ENCODE data around the gene HK1. TPM values are rescaled to one million over a fixed set of nuclear protein-coding genes. Genes with fewer than 3 reads are reported as not detected.

The HK1 gene
- total and polyA plus RNA-seq, 2 of the 13 experiments (the other 11 are each of a cell fraction or from before 2014, with no cell fraction given) = 0.29 to 1.5 TPM

DNA sequence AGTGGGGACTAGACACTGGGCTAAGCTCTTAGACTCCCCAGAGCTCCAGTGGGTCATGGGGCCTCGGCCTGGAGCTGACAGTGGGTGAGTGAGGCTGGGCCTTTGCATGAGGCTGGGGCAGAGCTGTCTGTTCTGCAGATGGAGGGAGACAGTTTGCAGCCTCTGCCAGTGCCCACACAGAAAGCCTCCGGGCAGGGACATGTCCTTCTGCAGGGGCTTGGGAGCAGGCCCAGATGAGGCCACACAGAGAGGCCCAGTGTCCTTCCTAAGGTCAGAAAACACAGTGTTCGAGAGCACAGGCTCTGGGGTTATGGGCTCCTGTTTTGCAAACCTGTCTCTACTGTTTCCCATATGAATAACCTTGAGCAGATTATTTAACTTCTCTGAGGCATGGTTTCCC lies 25.1 kb upstream of the HK1 start (continued):
- TF ChIP-seq, protein P1, sequence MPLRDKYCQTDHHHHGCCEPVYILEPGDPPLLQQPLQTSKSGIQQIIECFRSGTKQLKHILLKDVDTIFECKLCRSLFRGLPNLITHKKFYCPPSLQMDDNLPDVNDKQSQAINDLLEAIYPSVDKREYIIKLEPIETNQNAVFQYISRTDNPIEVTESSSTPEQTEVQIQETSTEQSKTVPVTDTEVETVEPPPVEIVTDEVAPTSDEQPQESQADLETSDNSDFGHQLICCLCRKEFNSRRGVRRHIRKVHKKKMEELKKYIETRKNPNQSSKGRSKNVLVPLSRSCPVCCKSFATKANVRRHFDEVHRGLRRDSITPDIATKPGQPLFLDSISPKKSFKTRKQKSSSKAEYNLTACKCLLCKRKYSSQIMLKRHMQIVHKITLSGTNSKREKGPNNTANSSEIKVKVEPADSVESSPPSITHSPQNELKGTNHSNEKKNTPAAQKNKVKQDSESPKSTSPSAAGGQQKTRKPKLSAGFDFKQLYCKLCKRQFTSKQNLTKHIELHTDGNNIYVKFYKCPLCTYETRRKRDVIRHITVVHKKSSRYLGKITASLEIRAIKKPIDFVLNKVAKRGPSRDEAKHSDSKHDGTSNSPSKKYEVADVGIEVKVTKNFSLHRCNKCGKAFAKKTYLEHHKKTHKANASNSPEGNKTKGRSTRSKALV (CRISPR knock-in tag; IDR thresholded peaks at IDR 0.05) = no peak
- no peak for TF ChIP-seq TBP (CRISPR knock-in tag; IDR thresholded peaks at IDR 0.05)
- TF ChIP-seq NCOR1 (IDR thresholded peaks at IDR 0.05; ENCODE audit: borderline replicate concordance, low read length) = no peak
- no peak for TF ChIP-seq ZNF34 (CRISPR knock-in tag; IDR thresholded peaks at IDR 0.05; ENCODE audit: borderline replicate concordance)
- TF ChIP-seq, protein P2, sequence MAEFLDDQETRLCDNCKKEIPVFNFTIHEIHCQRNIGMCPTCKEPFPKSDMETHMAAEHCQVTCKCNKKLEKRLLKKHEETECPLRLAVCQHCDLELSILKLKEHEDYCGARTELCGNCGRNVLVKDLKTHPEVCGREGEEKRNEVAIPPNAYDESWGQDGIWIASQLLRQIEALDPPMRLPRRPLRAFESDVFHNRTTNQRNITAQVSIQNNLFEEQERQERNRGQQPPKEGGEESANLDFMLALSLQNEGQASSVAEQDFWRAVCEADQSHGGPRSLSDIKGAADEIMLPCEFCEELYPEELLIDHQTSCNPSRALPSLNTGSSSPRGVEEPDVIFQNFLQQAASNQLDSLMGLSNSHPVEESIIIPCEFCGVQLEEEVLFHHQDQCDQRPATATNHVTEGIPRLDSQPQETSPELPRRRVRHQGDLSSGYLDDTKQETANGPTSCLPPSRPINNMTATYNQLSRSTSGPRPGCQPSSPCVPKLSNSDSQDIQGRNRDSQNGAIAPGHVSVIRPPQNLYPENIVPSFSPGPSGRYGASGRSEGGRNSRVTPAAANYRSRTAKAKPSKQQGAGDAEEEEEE (CRISPR knock-in tag; IDR thresholded peaks at IDR 0.05; ENCODE audit: borderline replicate concordance) = no peak
- no peak for TF ChIP-seq PPARG (CRISPR knock-in tag; conservative IDR thresholded peaks at IDR 0.05)
- no peak for TF ChIP-seq ATAD3A (CRISPR knock-in tag; IDR thresholded peaks at IDR 0.05)

DNA sequence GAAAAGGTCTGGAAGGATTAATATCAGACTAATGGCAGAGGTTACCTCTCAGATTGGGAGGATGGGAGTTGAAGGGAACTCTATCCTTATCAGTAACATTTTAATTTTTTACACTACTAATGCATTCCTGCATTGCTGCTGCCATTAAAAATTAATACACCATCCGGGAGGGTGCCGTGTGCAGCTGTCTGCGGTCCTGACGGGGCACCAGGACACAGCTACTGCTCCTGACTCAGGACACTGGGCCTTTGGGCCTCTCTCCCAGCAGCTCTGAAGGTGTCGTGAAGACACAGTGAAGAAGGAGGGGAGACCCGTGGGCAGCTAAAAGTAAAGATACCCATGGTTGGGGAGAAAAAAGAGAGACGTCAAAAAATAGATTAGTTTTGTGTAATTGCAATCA lies 23.4 kb upstream of the HK1 start:
- Histone ChIP-seq H3K9me3 (ENCODE audit: low read length) (no peaks in the 10 kb centered on the region), H3K4me3 (replicated peaks in 1 of 3; ENCODE audit: insufficient read depth in 1 of 3, low read depth in 2 of 3, low read length in 3 of 3) (no peak overlapping the region), H3K36me3 (replicated peaks in 1 of 2; ENCODE audit: control insufficient read depth in 1 of 2, insufficient read depth in 2 of 2, low read length in 2 of 2) (peaks cover 6 to 13% of the 10 kb centered on the region in 2 experiments; a peak in 3 of 5 replicates), H3K79me2 (ENCODE audit: insufficient read depth, low read length) (no peaks in the 10 kb centered on the region), H3K27me3 (ENCODE audit: control insufficient read depth in 1 of 2, insufficient read depth in 2 of 2, low read length in 2 of 2) (no peaks in the 10 kb centered on the region), H3K27ac (ENCODE audit: extremely low read length, insufficient read depth, low read length) (no peak overlapping the region), H4K20me1 (ENCODE audit: insufficient read depth, low read length) (no peaks in the 10 kb centered on the region), H3K4me2 (ENCODE audit: low read depth, low read length) (no peak overlapping the region), H3K4me1 (ENCODE audit: insufficient read depth, low read length) (no peaks in the 10 kb centered on the region), H2AFZ (ENCODE audit: low read length) (no peak overlapping the region), H3K9ac (ENCODE audit: insufficient read depth, low read depth, low read length) (no peak overlapping the region)
- intact Hi-C loops (cut with micrococcal nuclease; ENCODE audit: unreplicated experiment) (no loop called here), in situ Hi-C loops (cut with HindIII; ENCODE audit: extremely low pct_ligation_motif_present, low pct_unique_long_range_greater_than_20kb) (no loop called here)
- no peak for FAIRE-seq
- no TSS peak for BruUV-seq (replicated peaks)
- ChIA-PET CTCF (ENCODE audit: low intra/inter-chr PET ratio, low total read pairs) (no interaction called here), POLR2A (no interaction called here)
- ATAC-seq = no peak
- 78% methylated on average over 7 of the region's 7 CpGs for WGBS (ENCODE audit: low lambda C conversion rate)
- DNase-seq (ENCODE audit: low spot score) = no peak
- TF ChIP-seq TARDBP (CRISPR knock-in tag; IDR thresholded peaks at IDR 0.05) (no peak), RXRA (CRISPR knock-in tag; IDR thresholded peaks at IDR 0.05) (no peak), RCOR2 (CRISPR knock-in tag; IDR thresholded peaks at IDR 0.05) (no peak), ATAD3A (CRISPR knock-in tag; IDR thresholded peaks at IDR 0.05) (no peak), POLR2A (IDR thresholded peaks at IDR 0.05; ENCODE audit: insufficient read depth in 1 of 2, low read depth in 2 of 2, low read length in 2 of 2) (no peak), ZNF232 (CRISPR knock-in tag; IDR thresholded peaks at IDR 0.05; ENCODE audit: borderline replicate concordance) (no peak), ZSCAN21 (CRISPR knock-in tag; IDR thresholded peaks at IDR 0.05; ENCODE audit: borderline replicate concordance) (no peak), ZNF234 (CRISPR knock-in tag; conservative IDR thresholded peaks at IDR 0.05) (no peak), ZNF24 (IDR thresholded peaks at IDR 0.05) (no peak), NR2F2 (IDR thresholded peaks at IDR 0.05; ENCODE audit: borderline replicate concordance, low read depth) (no peak), PHB2 (IDR thresholded peaks at IDR 0.05; ENCODE audit: partially characterized antibody) (no peak), ZNF225 (CRISPR knock-in tag; IDR thresholded peaks at IDR 0.05) (no peak), SOX13 (IDR thresholded peaks at IDR 0.05) (no peak), SOX13 (CRISPR knock-in tag; conservative IDR thresholded peaks at IDR 0.05 in 1 of 2, IDR thresholded peaks at IDR 0.05 in 1 of 2) (no peak), HES4 (CRISPR knock-in tag; IDR thresholded peaks at IDR 0.05; ENCODE audit: borderline replicate concordance) (no peak), ZNF20 (CRISPR knock-in tag; IDR thresholded peaks at IDR 0.05) (no peak)

Data from HepG2 (cell line).